ENCODE data around the gene TOX3. TPM values are rescaled to one million over a fixed set of nuclear protein-coding genes. Genes with fewer than 3 reads are reported as not detected.

The TOX3 gene
- total and polyA plus RNA-seq, 2 donors (not counting 1 experiment from before 2014, with no cell fraction given), result not detected

DNA sequence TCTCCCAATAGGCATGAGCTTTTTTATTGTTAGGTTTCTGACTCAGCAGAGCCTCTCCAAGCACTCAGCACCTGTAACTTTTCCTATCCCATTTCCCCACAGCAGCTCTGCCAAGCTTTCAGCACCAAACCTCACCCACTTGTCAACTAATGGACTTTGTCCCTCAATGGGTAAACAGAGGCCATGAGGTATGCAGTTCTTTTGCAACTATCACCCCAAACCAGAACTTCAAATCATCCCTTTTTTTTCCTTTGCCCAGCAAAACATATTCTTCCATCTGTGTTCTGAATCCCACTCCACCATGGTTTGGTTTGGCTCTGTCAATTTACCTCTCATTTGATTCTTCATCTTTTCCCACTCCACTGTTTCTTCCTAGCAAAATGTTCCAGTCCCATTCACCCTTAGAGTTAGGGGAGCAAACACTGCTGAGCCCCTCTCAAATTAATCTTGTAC, 58.1 kb downstream of the TOX3 start:
- CTCF ChIA-PET, result no interaction called here
- Histone ChIP-seq H3K4me2 (replicated peaks; ENCODE audit: low read depth, low read length, poor library complexity, severe bottlenecking) (no peak overlapping the region), H3K9ac (ENCODE audit: low read length) (no peak overlapping the region), H3K79me2 (ENCODE audit: control insufficient read depth, insufficient read depth, low read length) (no peaks in the 10 kb centered on the region), H3K4me3 (ENCODE audit: control extremely low read depth in 1 of 5, extremely low read depth in 1 of 5, insufficient read depth in 1 of 5, low read depth in 2 of 5, low read length in 4 of 5) (no peak overlapping the region), H3K27ac (ENCODE audit: low read length in 2 of 2) (no peak overlapping the region), H4K20me1 (ENCODE audit: control insufficient read depth, insufficient read depth, low read length, poor library complexity, severe bottlenecking) (no peaks in the 10 kb centered on the region), H3K4me1 (ENCODE audit: control insufficient read depth in 2 of 2, insufficient read depth in 2 of 2, low read length in 2 of 2) (no peaks in the 10 kb centered on the region), H2AFZ (ENCODE audit: insufficient read depth, low read depth, low read length, poor library complexity, severe bottlenecking) (no peak overlapping the region), H3K27me3 (replicated peaks in 1 of 4; ENCODE audit: control extremely low read depth in 1 of 4, control insufficient read depth in 3 of 4, insufficient read depth in 4 of 4, low read length in 3 of 4) (no peaks in the 10 kb centered on the region), H3K36me3 (replicated peaks in 1 of 2; ENCODE audit: control extremely low read depth in 1 of 2, control insufficient read depth in 1 of 2, extremely low read depth in 1 of 2, insufficient read depth in 2 of 2, low read length in 1 of 2) (no peaks in the 10 kb centered on the region), H3K9me3 (ENCODE audit: control extremely low read depth in 1 of 3, control insufficient read depth in 2 of 3, insufficient read depth in 1 of 3, low read length in 2 of 3) (no peaks in the 10 kb centered on the region)
- DNase-seq (no peak), ATAC-seq (ENCODE audit: low read depth) (no peak)
- Mint-ChIP-seq H3K9me3 (ENCODE audit: insufficient read depth) (no peaks in the 10 kb centered on the region), H3K27me3 (no peaks in the 10 kb centered on the region), H3K4me3 (no peak overlapping the region), H3K27ac (no peak overlapping the region), H3K4me1 (no peaks in the 10 kb centered on the region)
- POLR2A ChIA-PET, result no interaction called here
- intact Hi-C loops (cut with micrococcal nuclease), result no loop called here
- TF ChIP-seq, protein P1, sequence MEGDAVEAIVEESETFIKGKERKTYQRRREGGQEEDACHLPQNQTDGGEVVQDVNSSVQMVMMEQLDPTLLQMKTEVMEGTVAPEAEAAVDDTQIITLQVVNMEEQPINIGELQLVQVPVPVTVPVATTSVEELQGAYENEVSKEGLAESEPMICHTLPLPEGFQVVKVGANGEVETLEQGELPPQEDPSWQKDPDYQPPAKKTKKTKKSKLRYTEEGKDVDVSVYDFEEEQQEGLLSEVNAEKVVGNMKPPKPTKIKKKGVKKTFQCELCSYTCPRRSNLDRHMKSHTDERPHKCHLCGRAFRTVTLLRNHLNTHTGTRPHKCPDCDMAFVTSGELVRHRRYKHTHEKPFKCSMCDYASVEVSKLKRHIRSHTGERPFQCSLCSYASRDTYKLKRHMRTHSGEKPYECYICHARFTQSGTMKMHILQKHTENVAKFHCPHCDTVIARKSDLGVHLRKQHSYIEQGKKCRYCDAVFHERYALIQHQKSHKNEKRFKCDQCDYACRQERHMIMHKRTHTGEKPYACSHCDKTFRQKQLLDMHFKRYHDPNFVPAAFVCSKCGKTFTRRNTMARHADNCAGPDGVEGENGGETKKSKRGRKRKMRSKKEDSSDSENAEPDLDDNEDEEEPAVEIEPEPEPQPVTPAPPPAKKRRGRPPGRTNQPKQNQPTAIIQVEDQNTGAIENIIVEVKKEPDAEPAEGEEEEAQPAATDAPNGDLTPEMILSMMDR (IDR thresholded peaks at IDR 0.05), result no peak
- no peak for TF ChIP-seq EZH2 (IDR thresholded peaks at IDR 0.05; ENCODE audit: borderline replicate concordance, insufficient read depth, low read depth, low read length, poor library complexity, severe bottlenecking)

DNA sequence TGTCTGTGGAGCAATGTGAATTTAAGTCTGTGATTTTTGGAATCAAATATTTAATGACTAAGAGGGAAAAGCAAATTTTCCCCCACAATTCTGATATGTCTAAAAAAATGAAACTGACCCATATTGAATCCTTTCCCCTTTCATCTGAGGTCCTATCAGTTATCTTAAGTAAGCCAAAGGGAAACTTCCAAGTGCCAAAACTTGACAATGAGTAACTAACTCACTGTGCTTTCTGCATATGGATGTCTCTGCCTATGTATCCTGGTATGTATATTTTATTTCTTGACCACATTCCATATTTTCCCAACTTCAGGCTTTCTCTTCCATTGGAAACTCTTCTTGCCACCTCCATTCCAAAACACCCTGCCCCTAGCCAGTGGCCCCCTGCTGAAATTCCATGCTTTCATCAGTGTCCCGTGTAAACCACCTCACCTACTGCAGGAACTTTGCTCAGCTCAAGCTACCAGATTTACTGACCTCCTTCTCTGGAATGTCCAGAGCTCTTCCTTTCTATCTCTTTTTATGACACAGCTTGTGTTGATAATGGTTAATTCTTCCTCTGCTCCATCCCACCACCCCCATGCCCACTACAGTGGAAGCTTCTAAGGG, 59.0 kb downstream of the TOX3 start:
- no peak overlapping the region for H3K27ac Mint-ChIP-seq
- Histone ChIP-seq H3K79me2 (ENCODE audit: control insufficient read depth, insufficient read depth, low read length) (no peaks in the 10 kb centered on the region), H3K9me3 (ENCODE audit: control extremely low read depth in 1 of 3, control insufficient read depth in 2 of 3, insufficient read depth in 1 of 3, low read length in 2 of 3) (no peaks in the 10 kb centered on the region), H3K27ac (ENCODE audit: low read length in 2 of 2) (no peak overlapping the region), H3K36me3 (replicated peaks in 1 of 2; ENCODE audit: control extremely low read depth in 1 of 2, control insufficient read depth in 1 of 2, extremely low read depth in 1 of 2, insufficient read depth in 2 of 2, low read length in 1 of 2) (no peaks in the 10 kb centered on the region), H3K4me1 (ENCODE audit: control insufficient read depth in 2 of 2, insufficient read depth in 2 of 2, low read length in 2 of 2) (no peaks in the 10 kb centered on the region), H3K9ac (ENCODE audit: low read length) (no peak overlapping the region), H3K27me3 (replicated peaks in 1 of 4; ENCODE audit: control extremely low read depth in 1 of 4, control insufficient read depth in 3 of 4, insufficient read depth in 4 of 4, low read length in 3 of 4) (no peaks in the 10 kb centered on the region), H3K4me2 (replicated peaks; ENCODE audit: low read depth, low read length, poor library complexity, severe bottlenecking) (no peak overlapping the region), H3K4me3 (ENCODE audit: control extremely low read depth in 1 of 5, extremely low read depth in 1 of 5, insufficient read depth in 1 of 5, low read depth in 2 of 5, low read length in 4 of 5) (no peak overlapping the region), H2AFZ (ENCODE audit: insufficient read depth, low read depth, low read length, poor library complexity, severe bottlenecking) (no peak overlapping the region), H4K20me1 (ENCODE audit: control insufficient read depth, insufficient read depth, low read length, poor library complexity, severe bottlenecking) (no peaks in the 10 kb centered on the region)
- ATAC-seq (ENCODE audit: low read depth), result no peak
- no peaks in the 10 kb centered on the region for H3K9me3 Mint-ChIP-seq (ENCODE audit: insufficient read depth)
- 33% methylated on average over 1 of the region's 1 CpG for whole genome bisulfite sequencing (ENCODE audit: insufficient coverage)
- ChIA-PET POLR2A (no interaction called here), CTCF (no interaction called here)
- H3K4me3 Mint-ChIP-seq, result no peak overlapping the region
- intact Hi-C loops (cut with micrococcal nuclease), result no loop called here
- no peaks in the 10 kb centered on the region for H3K27me3 Mint-ChIP-seq
- TF ChIP-seq, protein P1 (IDR thresholded peaks at IDR 0.05), result no peak
- no peak for TF ChIP-seq EZH2 (IDR thresholded peaks at IDR 0.05; ENCODE audit: borderline replicate concordance, insufficient read depth, low read depth, low read length, poor library complexity, severe bottlenecking)
- no peak for DNase-seq
- H3K4me1 Mint-ChIP-seq, result no peaks in the 10 kb centered on the region
